GM12878 (cell line): ENCODE data around the gene TXNDC9. TPM values are rescaled to one million over a fixed set of nuclear protein-coding genes. Genes with fewer than 3 reads are reported as not detected.
A peak's percentile ranks its signal among the peaks of the same experiment; 100 is the strongest.

ENCODE experiments used
- BACH1 ChIP-seq: fragments of 450-650 bp; IDR thresholded peaks from 2 replicates; pipeline ENCODE4 v1.6.1; 2017; ENCODE audit warnings: mild to moderate bottlenecking, borderline replicate concordance
- CBFB ChIP-seq: IDR thresholded peaks from 2 replicates; pipeline ENCODE4 v1.6.1; 2016; ENCODE audit warnings: antibody characterized with exemption, low read depth
- EGR1 ChIP-seq, 2 experiments: IDR thresholded peaks; 1 replicate in 1 of 2; 2 replicates in 1 of 2; pipeline ENCODE4 v1.6.1; 2011 to 2012; ENCODE audit warnings: low read depth in 2 of 2, low read length in 2 of 2, borderline replicate concordance in 1 of 2, mild to moderate bottlenecking in 1 of 2, moderate library complexity in 1 of 2
- ETV6 ChIP-seq, 2 experiments: fragments of 450-650 bp in 1 of 2; IDR thresholded peaks in 1 of 2; conservative IDR thresholded peaks in 1 of 2; 2 replicates each; pipeline ENCODE4 v1.6.1; 2014; ENCODE audit warnings: antibody characterized with exemption in 1 of 2, borderline replicate concordance in 1 of 2, low read depth in 1 of 2, mild to moderate bottlenecking in 1 of 2, moderate library complexity in 1 of 2
- IKZF2 ChIP-seq, 2 experiments: fragments of 450-650 bp; IDR thresholded peaks; 2 replicates each; pipeline ENCODE4 v1.6.1; 2017; ENCODE audit warnings: mild to moderate bottlenecking in 2 of 2, moderate library complexity in 2 of 2
- JUNB ChIP-seq: IDR thresholded peaks from 2 replicates; pipeline ENCODE4 v1.6.1; 2016; ENCODE audit warnings: antibody characterized with exemption, mild to moderate bottlenecking
- MYC ChIP-seq: IDR thresholded peaks from 2 replicates; pipeline ENCODE4 v1.6.1; 2011; ENCODE audit warnings: mild to moderate bottlenecking, low read length, moderate library complexity, inconsistent platforms; ENCODE audit not compliant: insufficient read depth, insufficient replicate concordance, insufficient read length, severe bottlenecking
- PML ChIP-seq: IDR thresholded peaks from 2 replicates; pipeline ENCODE4 v1.6.1; 2012; ENCODE audit warnings: low read length, inconsistent platforms
- POLR2AphosphoS2 ChIP-seq: IDR thresholded peaks from 2 replicates; pipeline ENCODE4 v1.6.1; 2011; ENCODE audit warnings: low read depth, mild to moderate bottlenecking, low read length, improper control_type of control experiment, moderate library complexity
- POLR2AphosphoS5 ChIP-seq: IDR thresholded peaks from 2 replicates; pipeline ENCODE4 v1.6.1; 2011; ENCODE audit warnings: mild to moderate bottlenecking, low read length, inconsistent platforms
- POU2F2 ChIP-seq: IDR thresholded peaks from 3 replicates; pipeline ENCODE4 v1.6.1; 2011; ENCODE audit warnings: low read depth, mild to moderate bottlenecking, low read length, borderline replicate concordance
- RCOR1 ChIP-seq: conservative IDR thresholded peaks from 2 replicates; pipeline ENCODE4 v1.6.1; 2012; ENCODE audit warnings: low read depth, low read length, improper control_type of control experiment
- SREBF2 ChIP-seq: IDR thresholded peaks from 2 replicates; pipeline ENCODE4 v1.6.1; 2012; ENCODE audit warnings: mild to moderate bottlenecking, low read length
- TAF1 ChIP-seq: IDR thresholded peaks from 2 replicates; pipeline ENCODE4 v1.6.1; 2011; ENCODE audit warnings: mild to moderate bottlenecking, low read depth, low read length, borderline replicate concordance
- TCF12 ChIP-seq: IDR thresholded peaks from 2 replicates; pipeline ENCODE4 v1.6.1; 2011; ENCODE audit warnings: low read depth, mild to moderate bottlenecking, low read length
- ZNF274 ChIP-seq: IDR thresholded peaks from one replicate; pipeline ENCODE4 v1.8.0; 2011; ENCODE audit not compliant: insufficient read length, insufficient read depth
- ZNF622 ChIP-seq: fragments of 450-650 bp; IDR thresholded peaks from 2 replicates; pipeline ENCODE4 v1.6.1; 2017; ENCODE audit warnings: mild to moderate bottlenecking, inconsistent platforms
- polyA plus RNA-seq, 11 experiments: library from polyadenylated mRNA; depleted of rRNA in 4 of 11; unstranded in 6 of 11; stranded (reverse) in 5 of 11; fragments of >200 nt; fragmentation: Nextera tagmentation in 4 of 11; fragmentation: Illumina TruSeq in 1 of 11; extraction: Ambion mirVana in 4 of 11; extraction: Trizol in 1 of 11; gene quantifications; 1 replicate in 1 of 11; 2 replicates in 10 of 11; pipeline versions ENCODE4 v1.2.1 to v1.2.3, GENCODE V29; 2011 to 2016; ENCODE audit warnings: inconsistent platforms in 2 of 11, missing spikeins in 2 of 11, low read depth in 1 of 11
- total RNA-seq, 4 experiments: library from RNA; depleted of rRNA in 3 of 4; stranded (reverse); fragments of >200 nt in 3 of 4; fragmentation: Illumina TruSeq in 1 of 4; extraction: Trizol in 1 of 4; gene quantifications; 2 replicates each; pipeline versions ENCODE4 v1.2.1 to v1.2.3, GENCODE V29; 2013 to 2021
- TF ChIP-seq, protein P1 (sequence below): IDR thresholded peaks from 2 replicates; pipeline ENCODE4 v1.6.1; 2012; ENCODE audit warnings: low read depth, low read length, improper control_type of control experiment
- TF ChIP-seq, protein P2 (sequence below): fragments of 450-650 bp; conservative IDR thresholded peaks from 2 replicates; pipeline ENCODE4 v1.6.1; 2017; ENCODE audit warnings: mild to moderate bottlenecking, moderate library complexity
- TF ChIP-seq, protein P3 (sequence below): fragments of 450-650 bp; IDR thresholded peaks from 2 replicates; pipeline ENCODE4 v1.6.1; 2017; ENCODE audit warnings: borderline replicate concordance
- TF ChIP-seq, protein P4 (sequence below): fragments of 450-650 bp; formaldehyde crosslinking; IDR thresholded peaks from 2 replicates; pipeline ENCODE4 v1.5.0; 2022; ENCODE audit warnings: mild to moderate bottlenecking, missing genetic modification characterization

The TXNDC9 gene
- total and polyA plus RNA-seq, 10 of the 15 experiments (the other 5 are each of a cell fraction or from before 2014, with no cell fraction given), result 27.0 to 170 (median 50.9) TPM

DNA sequence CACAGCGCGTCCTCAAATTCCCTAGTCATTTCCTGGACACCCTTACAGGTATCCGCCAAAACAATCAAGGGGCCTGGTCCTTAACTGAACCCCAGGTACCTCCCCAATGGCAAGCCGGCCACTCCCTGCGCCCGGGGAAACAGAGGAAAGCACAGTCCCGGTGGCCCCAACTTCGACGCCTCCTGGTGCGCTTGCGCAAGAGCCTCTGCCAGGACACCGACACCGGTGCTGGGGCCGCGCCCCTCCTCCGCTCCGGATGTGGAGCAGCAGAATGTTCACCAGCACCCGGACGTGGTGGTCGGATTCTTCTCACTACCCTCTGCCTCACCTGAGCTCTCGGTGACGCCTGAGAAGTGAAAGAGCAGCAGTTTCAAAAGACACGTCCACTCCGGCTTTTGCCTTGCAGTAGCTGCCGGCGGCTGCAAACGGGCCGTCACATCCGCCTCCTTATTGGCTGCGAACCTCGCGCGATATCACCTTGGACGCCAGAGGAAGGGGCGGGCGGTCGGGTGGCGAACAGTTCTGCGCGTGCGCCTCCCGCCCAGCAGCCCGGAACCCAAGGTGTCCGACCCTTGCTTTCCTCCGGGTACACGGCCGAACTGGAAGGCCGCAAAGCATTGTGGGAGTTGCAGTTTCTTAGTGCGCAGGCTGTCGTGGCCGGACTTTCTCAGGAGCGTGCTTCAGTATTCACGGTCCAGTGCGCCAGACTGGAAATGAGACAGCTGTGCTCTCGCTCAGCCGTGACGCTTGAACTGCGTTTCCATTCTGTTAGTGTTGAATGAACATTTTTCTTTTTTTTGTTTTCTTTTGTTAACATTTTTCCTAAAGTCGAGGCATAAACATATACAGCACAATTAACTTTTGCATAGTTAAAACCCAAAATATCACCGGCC is at the start of gene TXNDC9 (continued):
- TF ChIP-seq POU2F2 (peak; percentile 46; the same call in 1 of the 3 replicates), ZNF274 (no peak), POLR2AphosphoS5 (peak; percentile 99), TAF1 (peak; percentile 90), IKZF2 (IDR thresholded peaks at IDR 0.05) (peak in 1 of 2 experiments; percentile 61; a peak in 1 of 4 replicates), EGR1 (IDR thresholded peaks at IDR 0.05; ENCODE audit: borderline replicate concordance in 1 of 2, low read depth in 2 of 2, low read length in 2 of 2) (peak; percentile 2 to 28; a peak in 1 of 3 replicates), MYC (peak; percentile 51), PML (peak; percentile 97), SREBF2 (peak; percentile 55; the same call in 1 of the 2 replicates), ZNF622 (no peak), ETV6 (conservative IDR thresholded peaks at IDR 0.05 in 1 of 2, IDR thresholded peaks at IDR 0.05 in 1 of 2; ENCODE audit: borderline replicate concordance in 1 of 2, low read depth in 1 of 2) (peak in 1 of 2 experiments; percentile 60; a peak in 1 of 4 replicates), JUNB (no peak; the same call in 1 of the 2 replicates), BACH1 (0 out of 2 replicates have a peak, but pooled peaks have one; percentile 19), RCOR1 (0 out of 2 replicates have a peak, but pooled peaks have one; percentile 51), POLR2AphosphoS2 (peak; percentile 90), CBFB (peak; percentile 79), TCF12 (peak; percentile 98)
- TF ChIP-seq, protein P1, sequence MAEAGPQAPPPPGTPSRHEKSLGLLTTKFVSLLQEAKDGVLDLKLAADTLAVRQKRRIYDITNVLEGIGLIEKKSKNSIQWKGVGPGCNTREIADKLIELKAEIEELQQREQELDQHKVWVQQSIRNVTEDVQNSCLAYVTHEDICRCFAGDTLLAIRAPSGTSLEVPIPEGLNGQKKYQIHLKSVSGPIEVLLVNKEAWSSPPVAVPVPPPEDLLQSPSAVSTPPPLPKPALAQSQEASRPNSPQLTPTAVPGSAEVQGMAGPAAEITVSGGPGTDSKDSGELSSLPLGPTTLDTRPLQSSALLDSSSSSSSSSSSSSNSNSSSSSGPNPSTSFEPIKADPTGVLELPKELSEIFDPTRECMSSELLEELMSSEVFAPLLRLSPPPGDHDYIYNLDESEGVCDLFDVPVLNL, result no peak; the same call in 1 of the 2 replicates
- TF ChIP-seq, protein P2, sequence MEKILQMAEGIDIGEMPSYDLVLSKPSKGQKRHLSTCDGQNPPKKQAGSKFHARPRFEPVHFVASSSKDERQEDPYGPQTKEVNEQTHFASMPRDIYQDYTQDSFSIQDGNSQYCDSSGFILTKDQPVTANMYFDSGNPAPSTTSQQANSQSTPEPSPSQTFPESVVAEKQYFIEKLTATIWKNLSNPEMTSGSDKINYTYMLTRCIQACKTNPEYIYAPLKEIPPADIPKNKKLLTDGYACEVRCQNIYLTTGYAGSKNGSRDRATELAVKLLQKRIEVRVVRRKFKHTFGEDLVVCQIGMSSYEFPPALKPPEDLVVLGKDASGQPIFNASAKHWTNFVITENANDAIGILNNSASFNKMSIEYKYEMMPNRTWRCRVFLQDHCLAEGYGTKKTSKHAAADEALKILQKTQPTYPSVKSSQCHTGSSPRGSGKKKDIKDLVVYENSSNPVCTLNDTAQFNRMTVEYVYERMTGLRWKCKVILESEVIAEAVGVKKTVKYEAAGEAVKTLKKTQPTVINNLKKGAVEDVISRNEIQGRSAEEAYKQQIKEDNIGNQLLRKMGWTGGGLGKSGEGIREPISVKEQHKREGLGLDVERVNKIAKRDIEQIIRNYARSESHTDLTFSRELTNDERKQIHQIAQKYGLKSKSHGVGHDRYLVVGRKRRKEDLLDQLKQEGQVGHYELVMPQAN, result peak; percentile 54
- TF ChIP-seq, protein P3, sequence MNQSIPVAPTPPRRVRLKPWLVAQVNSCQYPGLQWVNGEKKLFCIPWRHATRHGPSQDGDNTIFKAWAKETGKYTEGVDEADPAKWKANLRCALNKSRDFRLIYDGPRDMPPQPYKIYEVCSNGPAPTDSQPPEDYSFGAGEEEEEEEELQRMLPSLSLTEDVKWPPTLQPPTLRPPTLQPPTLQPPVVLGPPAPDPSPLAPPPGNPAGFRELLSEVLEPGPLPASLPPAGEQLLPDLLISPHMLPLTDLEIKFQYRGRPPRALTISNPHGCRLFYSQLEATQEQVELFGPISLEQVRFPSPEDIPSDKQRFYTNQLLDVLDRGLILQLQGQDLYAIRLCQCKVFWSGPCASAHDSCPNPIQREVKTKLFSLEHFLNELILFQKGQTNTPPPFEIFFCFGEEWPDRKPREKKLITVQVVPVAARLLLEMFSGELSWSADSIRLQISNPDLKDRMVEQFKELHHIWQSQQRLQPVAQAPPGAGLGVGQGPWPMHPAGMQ, result no peak
- TF ChIP-seq, protein P4, sequence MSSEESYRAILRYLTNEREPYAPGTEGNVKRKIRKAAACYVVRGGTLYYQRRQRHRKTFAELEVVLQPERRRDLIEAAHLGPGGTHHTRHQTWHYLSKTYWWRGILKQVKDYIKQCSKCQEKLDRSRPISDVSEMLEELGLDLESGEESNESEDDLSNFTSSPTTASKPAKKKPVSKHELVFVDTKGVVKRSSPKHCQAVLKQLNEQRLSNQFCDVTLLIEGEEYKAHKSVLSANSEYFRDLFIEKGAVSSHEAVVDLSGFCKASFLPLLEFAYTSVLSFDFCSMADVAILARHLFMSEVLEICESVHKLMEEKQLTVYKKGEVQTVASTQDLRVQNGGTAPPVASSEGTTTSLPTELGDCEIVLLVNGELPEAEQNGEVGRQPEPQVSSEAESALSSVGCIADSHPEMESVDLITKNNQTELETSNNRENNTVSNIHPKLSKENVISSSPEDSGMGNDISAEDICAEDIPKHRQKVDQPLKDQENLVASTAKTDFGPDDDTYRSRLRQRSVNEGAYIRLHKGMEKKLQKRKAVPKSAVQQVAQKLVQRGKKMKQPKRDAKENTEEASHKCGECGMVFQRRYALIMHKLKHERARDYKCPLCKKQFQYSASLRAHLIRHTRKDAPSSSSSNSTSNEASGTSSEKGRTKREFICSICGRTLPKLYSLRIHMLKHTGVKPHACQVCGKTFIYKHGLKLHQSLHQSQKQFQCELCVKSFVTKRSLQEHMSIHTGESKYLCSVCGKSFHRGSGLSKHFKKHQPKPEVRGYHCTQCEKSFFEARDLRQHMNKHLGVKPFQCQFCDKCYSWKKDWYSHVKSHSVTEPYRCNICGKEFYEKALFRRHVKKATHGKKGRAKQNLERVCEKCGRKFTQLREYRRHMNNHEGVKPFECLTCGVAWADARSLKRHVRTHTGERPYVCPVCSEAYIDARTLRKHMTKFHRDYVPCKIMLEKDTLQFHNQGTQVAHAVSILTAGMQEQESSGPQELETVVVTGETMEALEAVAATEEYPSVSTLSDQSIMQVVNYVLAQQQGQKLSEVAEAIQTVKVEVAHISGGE (CRISPR knock-in tag), result peak; percentile 90
